GM19328 (cell line): ENCODE measurements around the gene ZFYVE21.

Experiments used
- ATAC-seq: cut with Tn5 transposase; IDR thresholded peaks from one replicate; pipeline ENCODE4 v1.9.1; 2021; ENCODE audit warnings: mild to moderate bottlenecking, moderate library complexity; ENCODE audit not compliant: unreplicated experiment

The ZFYVE21 gene

GRCh38 chr14:103735815-103736545 is 20.4 kb downstream of the ZFYVE21 start:
- ATAC-seq = no peak

- ATAC-seq = no peak
These were observed 21.2 kb downstream of the ZFYVE21 start for GRCh38 chr14:103736546-103737431.

GRCh38 chr14:103737432-103738045 is 21.9 kb downstream of the ZFYVE21 start:
- no peak for ATAC-seq

GRCh38 chr14:103738166-103738565 is 22.6 kb downstream of the ZFYVE21 start:
- no peak for ATAC-seq

- ATAC-seq = no peak
These were observed 23.3 kb downstream of the ZFYVE21 start for GRCh38 chr14:103738701-103739451.

- ATAC-seq = no peak
These were observed 23.8 kb downstream of the ZFYVE21 start for GRCh38 chr14:103739466-103739792.

- ATAC-seq = no peak
These were observed 24.3 kb downstream of the ZFYVE21 start for GRCh38 chr14:103739793-103740501.

- no peak for ATAC-seq
These were observed 25.5 kb downstream of the ZFYVE21 start for GRCh38 chr14:103740991-103741689.

- ATAC-seq = no peak
These were observed 26.3 kb downstream of the ZFYVE21 start for GRCh38 chr14:103741876-103742275.

GRCh38 chr14:103742499-103743255 is 27.1 kb downstream of the ZFYVE21 start:
- no peak for ATAC-seq

- no peak for ATAC-seq
These were observed 28.1 kb downstream of the ZFYVE21 start for GRCh38 chr14:103743691-103744090.

- no peak for ATAC-seq
These were observed 29.2 kb downstream of the ZFYVE21 start for GRCh38 chr14:103744621-103745395.

GRCh38 chr14:103745424-103745823 is 29.8 kb downstream of the ZFYVE21 start:
- no peak for ATAC-seq

- no peak for ATAC-seq
These were observed 31.1 kb downstream of the ZFYVE21 start for GRCh38 chr14:103746701-103747100.

- no peak for ATAC-seq
These were observed 32.9 kb downstream of the ZFYVE21 start for GRCh38 chr14:103748534-103748857.

- no peak for ATAC-seq
These were observed 33.8 kb downstream of the ZFYVE21 start for GRCh38 chr14:103749452-103749851.

- ATAC-seq = no peak
These were observed 34.2 kb downstream of the ZFYVE21 start for GRCh38 chr14:103749860-103750259.

GRCh38 chr14:103753774-103754173 is 38.2 kb downstream of the ZFYVE21 start:
- ATAC-seq = no peak
